OCI-LY3 (cell line): ENCODE results near the gene PLPP7.
"Not testable (repeated sequence)": the region's sequence is repeated elsewhere in the genome, so short reads cannot be mapped to it uniquely, and the experiment has no call there.

Source experiments
- H2AFZ ChIP-seq: fragments of 200-600, 300-600 bp; shearing (Covaris generic); 2 replicates; pipeline ENCODE4 v1.6.0; 2014; ENCODE audit warnings: antibody characterized with exemption, low read depth, low read length
- H3K27ac ChIP-seq: fragments of 200-600, 300-600 bp; sonication (generic); 2 replicates; pipeline ENCODE4 v1.5.1; 2014; ENCODE audit warnings: mild to moderate bottlenecking, low read length, moderate library complexity, mixed read lengths
- H3K27me3 ChIP-seq: fragments of 200-600, 300-600 bp; sonication (generic); 2 replicates; pipeline ENCODE4 v1.6.1; 2014; ENCODE audit warnings: low read depth, low read length, mixed read lengths
- H3K36me3 ChIP-seq: fragments of 200-600, 300-600 bp; sonication (generic); replicated peaks from 2 replicates; pipeline ENCODE3; 2014; ENCODE audit warnings: low read depth, low read length, mixed read lengths
- H3K4me1 ChIP-seq: fragments of 300-600, 200-600 bp; sonication (generic); 2 replicates; pipeline ENCODE4 v1.6.1; 2014; ENCODE audit warnings: low read length, mixed read lengths
- H3K4me2 ChIP-seq: fragments of 200-600, 300-600 bp; sonication (generic); 2 replicates; pipeline ENCODE4 v1.6.1; 2014; ENCODE audit warnings: low read length, mixed read lengths
- H3K4me3 ChIP-seq: fragments of 300-600, 200-600 bp; sonication (generic); 2 replicates; pipeline ENCODE4 v1.5.1; 2014; ENCODE audit warnings: antibody characterized with exemption, mild to moderate bottlenecking, low read length, moderate library complexity
- H3K79me2 ChIP-seq: fragments of 300-600, 200-600 bp; shearing (Covaris generic); 2 replicates; pipeline ENCODE4 v1.6.1; 2014; ENCODE audit warnings: mild to moderate bottlenecking, low read length, mixed read lengths
- H3K9ac ChIP-seq: fragments of 300-600, 200-600 bp; shearing (Covaris generic); 2 replicates; pipeline ENCODE4 v1.6.0; 2014; ENCODE audit warnings: mild to moderate bottlenecking, low read length, moderate library complexity
- H3K9me3 ChIP-seq: fragments of 200-600, 300-600 bp; shearing (Covaris generic); 2 replicates; pipeline ENCODE4 v1.6.1; 2014; ENCODE audit warnings: low read length, mixed read lengths; ENCODE audit not compliant: insufficient read depth
- H4K20me1 ChIP-seq: fragments of 200-600, 300-600 bp; sonication (generic); 2 replicates; pipeline ENCODE4 v1.6.1; 2016; ENCODE audit warnings: low read length, mixed read lengths; ENCODE audit not compliant: insufficient read depth
- CTCF ChIP-seq: fragments of 200-600, 300-600 bp; sonication (generic); IDR thresholded peaks from 2 replicates; pipeline ENCODE4 v1.5.1; 2014; ENCODE audit warnings: antibody characterized with exemption, low read length, low read depth
- EZH2phosphoT487 ChIP-seq: fragments of 200-600 bp; shearing (Covaris generic); IDR thresholded peaks from 2 replicates; pipeline ENCODE4 v1.6.1; 2018; ENCODE audit warnings: antibody characterized with exemption, mixed run types, low read depth

Gene PLPP7

GRCh38 chr9:131349522-131349880 is 60.0 kb downstream of the PLPP7 start:
- Histone ChIP-seq H3K79me2 (no peaks in the 10 kb centered on the region), H3K4me2 (peak overlapping the region; percentile 94), H2AFZ (peak overlapping the region; percentile 98), H3K4me1 (peaks cover 17% of the 10 kb centered on the region), H3K27me3 (no peaks in the 10 kb centered on the region), H3K36me3 (no peaks in the 10 kb centered on the region), H3K9ac (peak overlapping the region; percentile 36; the same call in 1 of the 2 replicates), H4K20me1 (no peaks in the 10 kb centered on the region), H3K27ac (no peak overlapping the region), H3K4me3 (peak overlapping the region; percentile 75), H3K9me3 (no peaks in the 10 kb centered on the region)
- TF ChIP-seq EZH2phosphoT487: no peak

- Histone ChIP-seq H3K36me3 (no peaks in the 10 kb centered on the region), H3K9ac (peak overlapping the region; percentile 67), H3K9me3 (no peaks in the 10 kb centered on the region), H4K20me1 (no peaks in the 10 kb centered on the region), H3K4me1 (peaks cover 17% of the 10 kb centered on the region), H3K27ac (peak overlapping the region; percentile 6; the same call in 1 of the 2 replicates), H3K79me2 (no peaks in the 10 kb centered on the region), H3K27me3 (no peaks in the 10 kb centered on the region), H3K4me3 (peak overlapping the region; percentile 75), H3K4me2 (peak overlapping the region; percentile 94), H2AFZ (peak overlapping the region; percentile 98)
- TF ChIP-seq EZH2phosphoT487 (no peak), CTCF (peak; percentile 82)
These were observed 60.5 kb downstream of the PLPP7 start for GRCh38 chr9:131349881-131350563.

- H3K79me2 ChIP-seq, H4K20me1 ChIP-seq, H3K4me3 ChIP-seq, H3K27ac ChIP-seq, H3K9ac ChIP-seq, H3K36me3 ChIP-seq, H3K4me1 ChIP-seq, H3K27me3 ChIP-seq, H3K9me3 ChIP-seq, H2AFZ ChIP-seq: not testable (repeated sequence)
- peak overlapping the region; percentile 49 for H3K4me2 ChIP-seq
These were observed 67.0 kb downstream of the PLPP7 start for GRCh38 chr9:131356479-131356878.

- Histone ChIP-seq H3K9ac (no peak overlapping the region), H3K4me1 (peaks cover 3% of the 10 kb centered on the region; the same call in 1 of the 2 replicates), H3K79me2 (no peaks in the 10 kb centered on the region), H3K4me2 (no peak overlapping the region), H4K20me1 (no peaks in the 10 kb centered on the region), H3K4me3 (no peak overlapping the region), H3K36me3 (no peaks in the 10 kb centered on the region), H3K9me3 (no peaks in the 10 kb centered on the region), H3K27me3 (no peaks in the 10 kb centered on the region), H2AFZ (no peak overlapping the region), H3K27ac (no peak overlapping the region)
- no peak for TF ChIP-seq CTCF
- TF ChIP-seq EZH2phosphoT487: no peak
These were observed 69.0 kb downstream of the PLPP7 start for GRCh38 chr9:131358556-131358955.
